RPMI7951 (cell line): ENCODE results near the gene PLSCR1. TPM values are rescaled to one million over a fixed set of nuclear protein-coding genes. Genes with fewer than 3 reads are reported as not detected.

Source experiments
- DNase-seq: peaks from one replicate; pipeline ENCODE4 v3.0.0-alpha.2; 2012; ENCODE audit warnings: low read depth
- total RNA-seq: library from RNA; depleted of rRNA; stranded (reverse); fragments of >200 nt; shearing (Covaris generic); gene quantifications from 2 replicates; pipeline ENCODE4 v1.2.3, GENCODE V29; 2014; rRNA removed

The PLSCR1 gene, protein sequence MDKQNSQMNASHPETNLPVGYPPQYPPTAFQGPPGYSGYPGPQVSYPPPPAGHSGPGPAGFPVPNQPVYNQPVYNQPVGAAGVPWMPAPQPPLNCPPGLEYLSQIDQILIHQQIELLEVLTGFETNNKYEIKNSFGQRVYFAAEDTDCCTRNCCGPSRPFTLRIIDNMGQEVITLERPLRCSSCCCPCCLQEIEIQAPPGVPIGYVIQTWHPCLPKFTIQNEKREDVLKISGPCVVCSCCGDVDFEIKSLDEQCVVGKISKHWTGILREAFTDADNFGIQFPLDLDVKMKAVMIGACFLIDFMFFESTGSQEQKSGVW
- 66.6 and 81.7 TPM in 2 replicates for total RNA-seq

DNA sequence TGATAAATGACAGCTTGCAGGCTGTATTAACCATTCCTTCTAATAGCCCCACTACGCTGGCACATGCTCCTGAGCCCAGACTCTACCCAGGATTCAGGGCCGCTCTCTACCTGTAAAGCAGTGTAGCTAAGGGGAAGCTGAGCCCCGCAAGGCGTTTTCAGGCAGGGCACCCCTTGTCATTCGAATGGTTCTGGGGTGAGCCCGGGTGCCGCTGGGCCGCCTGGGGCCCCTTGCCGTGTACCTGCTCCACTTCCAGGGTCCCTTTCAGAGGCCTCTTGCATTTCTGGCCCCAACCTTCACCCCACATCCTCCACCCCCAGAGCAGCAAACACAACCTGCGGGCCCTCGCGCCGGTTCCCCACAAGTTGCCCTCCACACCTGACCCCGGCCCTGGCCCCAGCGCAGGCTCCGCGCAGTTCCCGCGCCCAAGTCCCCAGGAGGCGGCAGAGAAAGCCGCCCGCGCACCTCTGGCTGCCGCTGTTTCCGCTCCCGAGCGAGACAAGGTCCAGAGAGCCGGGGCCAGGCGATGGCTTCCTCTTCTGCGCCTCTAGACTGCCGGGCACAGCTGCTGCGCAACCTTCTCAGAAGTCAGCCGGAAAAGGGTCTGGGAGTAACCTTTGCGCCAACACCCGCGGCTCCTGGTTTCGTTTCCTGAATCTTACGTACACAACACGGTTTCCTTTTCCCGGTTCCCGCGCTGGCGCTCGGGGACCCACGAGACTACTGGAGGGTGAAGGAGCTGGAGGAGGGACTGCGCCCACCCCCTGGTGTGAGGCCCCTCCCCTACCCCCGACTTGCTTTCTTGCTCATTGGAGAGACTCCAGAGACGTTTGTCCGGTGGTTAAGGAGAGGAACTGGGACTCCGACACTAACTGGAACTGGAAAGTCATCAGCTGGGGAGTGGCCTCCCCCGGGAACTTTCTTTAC, at the start of gene PLSCR1:
TSS of gene PLSCR1 (minus strand) at position 606 of the 927 bp plus-strand sequence. CDS start 8,055 bp downstream, outside the sequence.
- DNase-seq, result peak; percentile 99

DNA sequence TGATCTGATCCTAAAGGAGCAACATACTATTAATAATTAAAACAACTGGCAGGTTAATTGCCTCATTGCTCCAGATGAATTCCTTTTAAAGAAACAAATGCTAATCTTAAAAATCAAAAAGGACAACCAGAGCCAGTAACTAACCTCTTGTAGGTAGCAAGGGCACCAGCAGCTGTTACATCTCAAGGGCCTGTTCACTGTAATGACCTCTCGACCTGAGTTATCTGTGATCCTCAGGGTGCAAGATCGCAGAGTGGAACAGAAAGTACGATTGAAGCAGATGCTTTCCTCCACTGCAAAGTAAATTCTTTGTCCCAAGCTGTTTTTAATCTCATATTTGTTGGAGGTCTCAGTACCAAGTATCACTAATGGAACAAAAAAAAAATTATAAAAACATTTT, 49.4 kb upstream of the PLSCR1 start:
- no peak for DNase-seq

DNA sequence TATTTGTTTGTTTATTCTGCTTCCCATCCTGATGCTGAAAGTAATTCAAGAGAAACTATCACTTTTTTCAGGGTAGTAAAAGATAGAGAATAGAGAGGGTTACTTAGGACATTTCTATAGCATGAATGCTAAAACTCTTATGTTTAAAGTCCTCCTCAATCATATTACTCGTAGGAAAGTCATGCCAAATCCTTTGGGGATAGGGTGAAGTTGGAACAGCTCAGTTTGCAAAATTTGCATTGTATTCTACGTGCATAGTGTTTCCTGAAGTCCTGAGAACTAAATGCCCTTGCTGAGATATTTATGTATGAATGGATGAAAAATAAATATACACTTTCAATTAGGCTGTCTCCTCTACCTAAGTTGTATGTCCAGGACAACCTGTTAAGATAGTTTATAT, 46.1 kb upstream of the PLSCR1 start:
- DNase-seq, result no peak

- peak; percentile 41 for DNase-seq
Observed at GRCh38 chr3:146589899-146590508, 45.6 kb upstream of the PLSCR1 start.

- no peak for DNase-seq
Observed at GRCh38 chr3:146585156-146585555, 40.7 kb upstream of the PLSCR1 start.

DNA sequence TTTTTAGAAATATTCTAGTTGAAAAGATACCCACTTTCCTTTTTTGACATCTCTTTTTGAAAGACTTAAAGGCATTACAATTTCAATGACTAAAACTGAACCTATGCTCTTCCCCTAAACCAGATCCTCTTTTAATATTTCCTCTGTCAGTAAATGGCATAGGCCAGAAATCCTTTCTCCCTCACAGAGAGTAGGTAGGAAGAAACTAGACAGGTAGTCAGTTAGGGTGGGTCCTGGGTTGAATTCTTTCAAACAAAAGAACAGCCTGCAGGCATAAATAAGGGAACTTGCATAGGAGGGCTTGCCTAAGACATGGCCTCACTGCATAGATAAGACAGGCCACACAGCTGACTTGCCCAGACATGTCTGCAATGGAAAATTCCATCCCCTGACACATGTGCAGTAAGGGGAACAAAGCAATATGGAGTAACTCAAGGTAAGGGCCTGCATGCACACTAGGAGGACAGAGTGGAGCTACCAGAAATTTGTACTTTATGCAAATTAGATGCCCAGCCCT, 37.6 kb upstream of the PLSCR1 start:
- no peak for DNase-seq

DNA sequence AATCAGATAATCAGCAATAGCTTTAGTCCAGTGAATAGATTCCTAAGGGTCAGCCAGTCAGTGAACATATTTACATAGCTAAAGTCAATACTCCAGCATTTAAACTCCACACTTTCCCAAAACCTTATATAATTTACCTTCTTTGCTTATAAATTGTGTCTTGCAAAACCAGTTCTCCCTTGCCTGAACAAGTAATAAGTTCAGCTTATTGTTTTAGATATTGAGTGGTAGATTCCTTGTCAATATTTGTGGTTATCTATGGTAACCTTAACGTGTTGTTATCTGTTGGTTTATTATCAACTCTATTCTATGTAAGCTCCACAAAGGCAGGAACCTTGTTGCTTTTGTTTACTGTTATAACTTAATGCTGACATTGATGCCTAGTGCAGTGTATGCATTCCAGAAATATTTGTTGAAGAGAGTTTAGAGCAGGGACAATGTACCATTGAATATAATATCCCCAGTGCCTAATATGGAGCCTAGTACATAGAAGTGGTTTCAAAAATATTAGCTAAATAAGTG, 36.7 kb upstream of the PLSCR1 start:
- no peak for DNase-seq

DNA sequence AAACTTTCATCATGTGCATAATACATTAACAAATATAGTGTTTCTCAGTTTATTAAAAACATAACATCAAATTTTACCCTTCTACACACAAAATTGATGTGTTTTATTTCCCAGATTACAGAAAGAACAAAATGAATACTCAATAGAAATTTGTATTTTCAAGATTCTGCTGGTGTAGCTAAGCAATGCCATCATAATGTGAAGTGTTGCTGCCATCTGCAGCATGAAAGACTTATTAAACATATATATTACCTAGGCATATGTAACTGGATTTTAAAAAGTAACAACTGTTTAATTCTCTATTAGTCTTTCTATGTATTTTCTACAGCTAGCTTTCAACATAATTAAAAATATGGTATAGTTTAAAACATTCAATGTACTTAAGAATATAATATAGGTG, 33.3 kb upstream of the PLSCR1 start:
- peak; percentile 42 for DNase-seq

GRCh38 chr3:146575636-146576035, 31.2 kb upstream of the PLSCR1 start:
- no peak for DNase-seq

DNA sequence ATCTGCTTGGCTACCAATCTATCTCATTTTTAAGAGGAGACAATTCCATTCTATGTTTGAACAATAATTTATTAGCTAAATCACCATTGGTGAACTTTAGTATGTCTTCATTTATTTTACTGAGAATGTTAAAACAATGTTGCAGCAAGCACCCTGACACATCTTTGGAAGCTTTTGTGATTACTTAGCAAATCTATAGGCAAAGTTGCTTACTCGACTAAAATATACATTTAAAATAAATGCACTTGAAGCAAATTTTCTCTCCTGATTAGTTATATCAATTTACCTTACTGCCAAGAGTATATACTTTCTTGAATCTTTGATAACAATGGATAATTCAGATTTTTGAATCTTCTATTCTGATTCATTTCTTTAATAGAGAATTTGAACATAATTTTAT, 29.8 kb upstream of the PLSCR1 start:
- no peak for DNase-seq

DNA sequence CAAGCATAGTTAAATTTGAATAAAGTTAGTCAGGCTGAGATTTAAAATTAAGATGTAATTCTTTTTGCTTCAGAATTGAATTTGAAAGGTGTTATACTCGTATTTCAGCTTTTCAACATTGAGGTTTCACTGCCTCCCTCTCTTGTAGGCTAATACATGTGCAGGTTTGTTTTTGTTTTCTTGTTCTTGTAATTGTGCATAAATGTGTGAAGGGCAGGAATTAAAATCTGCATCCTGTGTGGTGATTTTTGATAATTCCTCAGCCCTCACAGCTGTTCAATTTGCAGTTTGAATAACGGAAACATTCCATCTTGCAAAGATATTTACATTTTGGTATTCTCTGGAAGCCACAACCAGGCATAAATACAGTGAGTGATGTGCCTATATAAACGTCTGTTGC, 24.9 kb upstream of the PLSCR1 start:
- DNase-seq, result no peak

DNA sequence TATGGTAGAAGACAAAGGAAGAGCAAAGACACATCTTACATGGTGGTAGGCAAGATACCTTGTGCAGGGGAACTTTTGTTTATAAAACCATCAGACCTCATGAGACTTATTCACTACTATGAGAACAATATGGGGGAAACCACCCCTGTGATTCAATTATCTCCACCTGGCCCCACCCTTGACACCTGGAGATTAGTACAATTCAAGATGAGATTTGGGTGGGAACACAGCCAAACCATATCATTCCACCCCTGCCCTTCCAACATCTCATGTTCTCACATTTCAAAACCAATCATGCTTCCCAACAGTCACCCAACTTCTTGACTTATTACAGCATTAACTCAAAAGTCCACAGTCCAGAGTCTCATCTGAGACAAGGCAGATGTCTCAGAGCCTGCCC, 21.7 kb upstream of the PLSCR1 start:
- DNase-seq, result no peak

DNA sequence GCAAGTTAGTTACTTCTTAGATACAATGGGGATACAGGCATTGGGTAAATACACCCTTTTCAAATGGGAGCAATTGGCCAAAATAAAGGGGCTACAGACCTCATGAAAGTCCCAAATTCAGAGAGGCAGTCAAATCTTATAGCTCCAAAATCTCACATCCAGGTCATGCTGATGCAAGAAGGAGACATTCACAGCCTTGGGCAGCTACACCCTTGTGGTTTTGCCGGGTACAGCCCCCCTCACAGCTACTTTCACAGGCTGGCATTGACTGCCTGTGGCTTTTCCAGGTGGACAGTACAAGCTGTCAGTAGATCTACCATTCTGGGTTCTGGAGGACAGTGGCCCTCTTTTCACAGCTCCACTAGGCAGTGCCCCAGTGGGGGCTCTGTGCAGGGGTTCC, 17.5 kb upstream of the PLSCR1 start:
- DNase-seq, result no peak

DNA sequence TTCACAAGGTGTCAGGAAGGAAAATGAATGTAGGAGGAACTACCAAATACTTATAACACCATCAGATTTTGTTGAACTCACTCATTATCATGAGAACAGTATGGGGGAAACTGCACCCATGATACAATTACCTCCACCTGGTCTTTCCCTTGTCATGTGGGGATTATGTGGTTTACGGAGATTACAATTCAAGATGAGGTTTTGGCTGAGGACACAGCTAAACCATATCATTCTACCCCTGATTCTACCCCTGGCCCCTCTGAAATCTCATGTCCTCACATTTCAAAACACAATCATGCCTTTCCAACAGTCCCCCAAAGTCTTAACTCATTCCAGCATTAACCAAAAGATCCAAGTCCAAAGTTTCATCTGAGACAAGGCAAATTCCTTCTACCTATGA, 17.1 kb upstream of the PLSCR1 start:
- DNase-seq, result no peak

DNA sequence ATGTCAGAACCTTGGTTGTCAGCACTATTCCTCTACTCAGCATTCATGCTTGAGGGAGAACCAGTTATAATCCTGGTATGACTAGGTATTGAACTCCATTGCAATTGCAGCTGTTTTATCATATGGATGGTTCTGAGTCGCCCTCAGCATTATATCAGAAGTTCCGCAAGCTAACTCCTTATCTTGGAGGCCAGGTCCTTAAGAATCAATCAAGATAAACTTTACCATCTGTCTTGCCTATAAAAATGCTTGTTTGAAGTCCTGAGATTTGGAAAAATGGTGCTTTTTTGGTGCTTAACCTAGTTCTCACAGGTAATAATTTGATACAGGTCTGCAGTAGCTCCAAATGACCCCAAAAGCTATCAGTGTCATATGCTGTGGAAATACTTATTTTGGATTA, 16.3 kb upstream of the PLSCR1 start:
- no peak for DNase-seq

DNA sequence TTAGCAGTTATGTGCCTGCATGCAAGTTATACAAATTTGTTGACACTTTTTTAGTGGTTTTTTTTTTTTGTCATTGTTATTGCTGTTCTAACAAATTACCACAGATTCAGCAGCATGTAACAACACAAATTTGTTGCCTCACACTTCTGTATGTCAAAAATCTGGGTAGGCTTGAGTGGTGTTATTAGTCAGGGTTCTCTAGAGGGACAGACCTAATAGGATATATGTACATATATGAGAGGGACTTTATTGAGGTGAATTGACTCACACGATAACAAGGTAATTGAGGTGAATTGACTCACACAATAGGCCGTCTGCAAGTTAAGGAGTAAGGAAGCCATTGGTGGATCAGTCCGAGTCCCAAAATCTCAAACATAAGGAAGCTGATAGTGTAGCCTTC, 15.0 kb upstream of the PLSCR1 start:
- no peak for DNase-seq

GRCh38 chr3:146558781-146559180, 14.4 kb upstream of the PLSCR1 start:
- DNase-seq, result no peak

GRCh38 chr3:146557745-146558144, 13.3 kb upstream of the PLSCR1 start:
- DNase-seq, result no peak

DNA sequence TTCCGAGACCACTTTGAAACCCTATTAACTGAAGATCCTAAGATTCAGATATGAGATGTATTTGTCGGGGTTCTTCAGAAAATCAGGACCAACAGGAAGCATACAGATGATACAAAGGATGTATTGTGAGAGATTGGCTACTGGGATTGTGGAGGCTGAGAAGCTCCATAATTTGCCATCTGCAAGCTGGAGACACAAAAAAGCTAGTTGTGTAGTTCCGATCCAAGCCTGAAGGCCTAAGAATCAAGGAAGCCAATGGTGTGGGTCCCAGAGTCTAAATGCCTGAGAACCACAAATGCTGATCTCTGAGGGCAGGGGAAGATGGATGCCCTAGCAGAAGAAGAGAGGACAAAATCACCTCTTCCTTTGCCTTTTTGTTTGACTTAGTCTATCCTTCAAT, 10.9 kb upstream of the PLSCR1 start:
- DNase-seq, result peak; percentile 5

DNA sequence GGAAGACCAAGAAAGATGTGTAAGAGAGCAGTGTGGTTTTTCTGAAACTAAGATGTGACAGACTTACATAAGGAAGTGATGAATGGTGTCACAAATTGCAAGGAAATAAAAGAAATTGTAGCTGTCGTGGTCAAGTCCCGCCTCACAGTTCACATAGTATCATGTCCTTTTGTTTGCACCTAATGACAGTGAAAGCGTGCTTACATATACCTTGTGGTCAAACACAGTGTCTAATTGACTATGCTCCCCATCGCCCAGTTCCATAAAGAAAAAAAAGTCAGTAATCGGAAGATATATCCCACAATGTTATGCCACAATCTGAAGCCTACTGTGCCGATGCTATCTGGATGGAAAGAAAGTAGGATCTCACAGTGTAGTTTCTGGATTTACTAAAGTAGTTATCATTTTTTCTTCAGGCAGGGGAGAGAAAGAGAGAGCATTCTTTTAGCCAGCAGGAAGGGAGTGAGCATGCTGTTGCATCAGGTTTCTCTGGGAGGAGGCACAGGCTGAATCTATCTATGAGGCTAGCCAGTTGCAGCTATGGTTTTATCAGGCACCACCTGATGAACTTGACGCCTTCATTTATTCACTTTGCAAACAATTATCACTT, 9.8 kb upstream of the PLSCR1 start:
- no peak for DNase-seq

DNA sequence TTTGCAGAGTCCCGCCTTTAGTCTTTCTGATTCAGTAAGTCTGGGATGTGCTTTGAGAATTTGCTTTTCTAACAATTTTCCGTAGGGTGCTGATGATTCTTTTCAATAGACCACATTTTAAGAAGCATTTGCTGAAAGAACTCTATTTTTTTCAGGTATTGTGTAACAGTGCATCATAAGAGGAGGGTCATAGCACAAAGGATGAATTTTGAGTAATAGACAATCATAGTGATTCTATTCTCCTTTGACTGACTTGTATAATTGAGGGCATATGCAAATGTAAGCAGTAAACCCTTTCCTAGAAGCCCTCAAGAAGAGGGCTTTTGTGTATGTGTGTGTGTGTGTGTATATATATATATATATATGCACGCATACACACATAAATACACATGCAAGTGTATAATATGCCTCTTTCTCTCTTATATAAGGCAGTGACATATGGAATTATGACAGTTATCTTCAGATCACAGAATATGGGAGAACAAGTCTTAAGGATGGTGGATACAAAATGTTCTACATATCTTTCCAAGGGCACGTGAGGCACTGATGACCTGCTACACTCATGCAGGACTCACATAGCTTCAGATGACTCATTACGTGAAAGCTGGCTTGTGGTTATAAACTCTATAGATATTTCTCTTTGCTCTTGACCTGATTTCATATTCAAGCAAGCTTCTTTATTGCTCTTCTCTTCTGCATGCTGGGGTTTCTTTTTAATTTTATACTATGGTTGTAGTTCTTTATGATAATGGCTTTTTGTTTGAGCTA, 6.5 kb upstream of the PLSCR1 start:
- peak; percentile 80 for DNase-seq
